Breast epithelium (tissue), 4 donors: ENCODE measurements around the gene ANKDD1B. TPM values are rescaled to one million over a fixed set of nuclear protein-coding genes. Genes with fewer than 3 reads are reported as not detected.
"Not testable (repeated sequence)": the region's sequence is repeated elsewhere in the genome, so short reads cannot be mapped to it uniquely, and the experiment has no call there.

Source experiments
- DNase-seq, 2 donors: peaks; one replicate each; pipeline ENCODE4 v3.0.0-alpha.2; 2019; ENCODE audit warnings: low spot score in 2 of 2
- H3K27ac ChIP-seq, 2 donors: fragments of 200-600 bp; sonication (generic) in 1 of 2; one replicate each; pipeline ENCODE4 v1.5.1; 2016 to 2019; ENCODE audit warnings: mild to moderate bottlenecking in 1 of 2
- H3K27me3 ChIP-seq, 2 donors: fragments of 200-600 bp; sonication (generic) in 1 of 2; one replicate each; pipeline versions ENCODE4 v1.5.1 to v1.6.0; 2017 to 2019; ENCODE audit warnings: control low read depth in 1 of 2, mild to moderate bottlenecking in 1 of 2
- H3K36me3 ChIP-seq: fragments of 200-600 bp; one replicate; pipeline ENCODE4 v1.5.1; 2019
- H3K4me1 ChIP-seq, 2 donors: fragments of 200-600 bp; sonication (generic); one replicate each; pipeline ENCODE4 v1.5.1; 2016 to 2019; ENCODE audit warnings: control low read depth in 1 of 2
- H3K4me3 ChIP-seq, 3 donors: fragments of 200-600 bp; sonication (generic); 1 replicate in 2 of 3; 2 replicates in 1 of 3; pipeline ENCODE4 v1.5.1; 2016 to 2019; ENCODE audit warnings: mild to moderate bottlenecking in 3 of 3, moderate library complexity in 2 of 3
- H3K9me3 ChIP-seq, 2 donors: fragments of 200-600 bp; sonication (generic) in 1 of 2; one replicate each; pipeline ENCODE4 v1.5.1; 2016 to 2019; ENCODE audit warnings: control low read depth in 1 of 2
- CTCF ChIP-seq, 3 donors: fragments of 450-650 bp; IDR thresholded peaks; one replicate each; pipeline ENCODE4 v1.5.1; 2016 to 2017; ENCODE audit warnings: antibody characterized with exemption in 3 of 3, mild to moderate bottlenecking in 3 of 3, moderate library complexity in 3 of 3
- POLR2A ChIP-seq: fragments of 450-650 bp; IDR thresholded peaks from one replicate; pipeline ENCODE4 v1.6.1; 2016; ENCODE audit warnings: antibody characterized with exemption, mild to moderate bottlenecking, moderate library complexity
- POLR2AphosphoS5 ChIP-seq, 3 donors: sonication (generic); formaldehyde crosslinking; IDR thresholded peaks; one replicate each; pipeline ENCODE4 v1.6.1; 2017; ENCODE audit warnings: antibody characterized with exemption in 3 of 3
- intact Hi-C: fragments of 100-400 bp; cut with DNase I; formaldehyde crosslinking; loops from one replicate; pipeline ENCODE4 v1.15.1; 2023; ENCODE audit warnings: low total_unique reads
- total RNA-seq, 3 donors: library from RNA; depleted of rRNA; stranded (reverse); fragments of >200 nt; gene quantifications; one replicate each; pipeline ENCODE4 v1.1.0, GENCODE V29; 2016

The ANKDD1B gene
- total RNA-seq, 3 donors from 2014 or later = 0.66 to 1.4 (median 1.0) TPM

GRCh38 chr5:75610201-75610600 is 1.1 kb upstream of the ANKDD1B start:
- H3K27me3 ChIP-seq = no peaks in the 10 kb centered on the region
- no peak overlapping the region for H3K27ac ChIP-seq
- DNase-seq = no peak
- no peak overlapping the region for H3K4me3 ChIP-seq
- no peaks in the 10 kb centered on the region for H3K4me1 ChIP-seq
- TF ChIP-seq POLR2AphosphoS5 (IDR thresholded peaks at IDR 0.05) = no peak
- no peak for TF ChIP-seq CTCF (IDR thresholded peaks at IDR 0.05)
- no peak for TF ChIP-seq POLR2A
- H3K36me3 ChIP-seq = no peaks in the 10 kb centered on the region
- no peaks in the 10 kb centered on the region for H3K9me3 ChIP-seq
- intact Hi-C loops = no loop called here

- H3K4me1 ChIP-seq, H3K27me3 ChIP-seq, H3K36me3 ChIP-seq, DNase-seq, H3K9me3 ChIP-seq, intact Hi-C loops: not testable (repeated sequence)
- H3K27ac ChIP-seq = peak overlapping the region in 1 of 2 donors; percentile 55
- peak overlapping the region; percentile 55 to 71 (median 62) for H3K4me3 ChIP-seq
These were observed 368 bp upstream of the ANKDD1B start for GRCh38 chr5:75610859-75611310.

- no peak for DNase-seq
- Histone ChIP-seq H3K4me3 (peak overlapping the region; percentile 55 to 71 (median 62)), H3K27ac (no peak overlapping the region), H3K36me3 (no peaks in the 10 kb centered on the region), H3K27me3 (no peaks in the 10 kb centered on the region), H3K9me3 (no peaks in the 10 kb centered on the region), H3K4me1 (no peaks in the 10 kb centered on the region)
- intact Hi-C loops = no loop called here
- no peak for TF ChIP-seq POLR2AphosphoS5 (IDR thresholded peaks at IDR 0.05)
- TF ChIP-seq POLR2A = no peak
- TF ChIP-seq CTCF (IDR thresholded peaks at IDR 0.05) = no peak
These were observed 945 bp downstream of the ANKDD1B start for GRCh38 chr5:75612226-75612569.

- no peak for DNase-seq
- intact Hi-C loops = no loop called here
- no peaks in the 10 kb centered on the region for H3K36me3 ChIP-seq
- H3K4me1 ChIP-seq = no peaks in the 10 kb centered on the region
- H3K27ac ChIP-seq = no peak overlapping the region
- no peak overlapping the region for H3K4me3 ChIP-seq
- TF ChIP-seq CTCF (IDR thresholded peaks at IDR 0.05) = no peak
- no peak for TF ChIP-seq POLR2A
- no peak for TF ChIP-seq POLR2AphosphoS5 (IDR thresholded peaks at IDR 0.05)
- H3K27me3 ChIP-seq = no peaks in the 10 kb centered on the region
- no peaks in the 10 kb centered on the region for H3K9me3 ChIP-seq
These were observed 1.6 kb downstream of the ANKDD1B start for GRCh38 chr5:75612901-75613300.

- H3K27me3 ChIP-seq = no peaks in the 10 kb centered on the region
- H3K36me3 ChIP-seq = no peaks in the 10 kb centered on the region
- H3K4me3 ChIP-seq = no peak overlapping the region
- TF ChIP-seq POLR2AphosphoS5 (IDR thresholded peaks at IDR 0.05) (no peak), POLR2A (no peak), CTCF (IDR thresholded peaks at IDR 0.05) (no peak)
- DNase-seq = no peak
- intact Hi-C loops = no loop called here
- no peaks in the 10 kb centered on the region for H3K9me3 ChIP-seq
- H3K27ac ChIP-seq = no peak overlapping the region
- H3K4me1 ChIP-seq = no peaks in the 10 kb centered on the region
These were observed 2.9 kb downstream of the ANKDD1B start for GRCh38 chr5:75614176-75614575.

GRCh38 chr5:75616371-75616881 is 5.2 kb downstream of the ANKDD1B start:
- Histone ChIP-seq H3K4me3 (no peak overlapping the region), H3K27ac (peak overlapping the region; percentile 27 to 46)

More at GRCh38 chr5:75616371-75616881, 5.2 kb downstream of the ANKDD1B start:
- Histone ChIP-seq H3K27me3 (no peaks in the 10 kb centered on the region), H3K4me1 (no peaks in the 10 kb centered on the region), H3K36me3 (no peaks in the 10 kb centered on the region), H3K9me3 (no peaks in the 10 kb centered on the region)
- DNase-seq = no peak
- intact Hi-C loops = no loop called here
- TF ChIP-seq POLR2A (no peak), POLR2AphosphoS5 (IDR thresholded peaks at IDR 0.05) (no peak), CTCF (IDR thresholded peaks at IDR 0.05) (no peak)
